DOHH2 (cell line): ENCODE results near the gene F13A1.

ENCODE experiments used
- H3F3A ChIP-seq: fragments of 200-600 bp; sonication (generic), shearing (Covaris generic); 2 replicates; pipeline ENCODE4 v1.6.0; 2016; ENCODE audit warnings: antibody characterized with exemption, mild to moderate bottlenecking; ENCODE audit not compliant: control insufficient read depth, insufficient read depth
- H3K27ac ChIP-seq: fragments of 200-600 bp; sonication (generic); 2 replicates; pipeline ENCODE4 v1.5.1; 2014; ENCODE audit warnings: low read depth, mild to moderate bottlenecking, low read length, moderate library complexity
- H3K27me3 ChIP-seq: fragments of 200-600 bp; sonication (generic); 2 replicates; pipeline ENCODE4 v1.6.1; 2014; ENCODE audit warnings: mild to moderate bottlenecking, low read length, mixed read lengths; ENCODE audit not compliant: control insufficient read depth
- H3K36me3 ChIP-seq: fragments of 200-600 bp; sonication (generic); 2 replicates; pipeline ENCODE4 v1.6.1; 2014; ENCODE audit warnings: mild to moderate bottlenecking, low read length, moderate library complexity, mixed read lengths; ENCODE audit not compliant: control insufficient read depth
- H3K4me1 ChIP-seq: fragments of 200-600 bp; sonication (generic); 2 replicates; pipeline ENCODE4 v1.6.1; 2014; ENCODE audit warnings: mild to moderate bottlenecking, low read length, mixed read lengths; ENCODE audit not compliant: control insufficient read depth
- H3K4me2 ChIP-seq: fragments of 200-600 bp; sonication (generic); 2 replicates; pipeline ENCODE4 v1.6.0; 2014; ENCODE audit warnings: mild to moderate bottlenecking, low read length, moderate library complexity
- H3K4me3 ChIP-seq: fragments of 200-600 bp; sonication (generic); 2 replicates; pipeline ENCODE4 v1.5.1; 2014; ENCODE audit warnings: mild to moderate bottlenecking, low read length, mixed read lengths
- H3K79me2 ChIP-seq: fragments of 200-600 bp; sonication (generic); 2 replicates; pipeline ENCODE4 v1.6.1; 2014; ENCODE audit warnings: mild to moderate bottlenecking, low read length, mixed read lengths; ENCODE audit not compliant: control insufficient read depth
- H3K9me2 ChIP-seq: fragments of 200-600 bp; sonication (generic); replicated peaks from 2 replicates; pipeline ENCODE4 v1.6.1; 2014; ENCODE audit warnings: mild to moderate bottlenecking, low read length, mixed read lengths; ENCODE audit not compliant: control insufficient read depth
- H3K9me3 ChIP-seq: fragments of 200-600 bp; sonication (generic); 2 replicates; pipeline ENCODE4 v1.6.1; 2014; ENCODE audit warnings: antibody characterized with exemption, low read length, mixed read lengths; ENCODE audit not compliant: control insufficient read depth, insufficient read depth
- H4K20me1 ChIP-seq: fragments of 200-600 bp; sonication (generic); 2 replicates; pipeline ENCODE4 v1.6.0; 2014; ENCODE audit warnings: low read depth, mild to moderate bottlenecking, antibody characterized with exemption, low read length, moderate library complexity; ENCODE audit not compliant: control insufficient read depth, insufficient read depth
- CTCF ChIP-seq: fragments of 200-600 bp; sonication (generic); IDR thresholded peaks from one replicate; pipeline ENCODE4 v1.5.1; 2014; ENCODE audit warnings: antibody characterized with exemption, mild to moderate bottlenecking, low read depth, low read length; ENCODE audit not compliant: poor library complexity, severe bottlenecking
- EZH2phosphoT487 ChIP-seq: fragments of 200-600 bp; sonication (generic); IDR thresholded peaks from 2 replicates; pipeline ENCODE4 v1.6.1; 2017; ENCODE audit warnings: borderline replicate concordance, mild to moderate bottlenecking, antibody characterized with exemption, low read length, moderate library complexity, mixed read lengths

Gene F13A1

GRCh38 chr6:6225885-6226529 is 94.5 kb downstream of the F13A1 start:
- Histone ChIP-seq H3K4me2 (no peak overlapping the region), H3K4me3 (no peak overlapping the region), H3K4me1 (peaks cover 8% of the 10 kb centered on the region; the same call in 1 of the 2 replicates), H3K79me2 (no peaks in the 10 kb centered on the region), H3F3A (no peaks in the 10 kb centered on the region), H3K27ac (no peak overlapping the region), H3K9me3 (no peaks in the 10 kb centered on the region), H3K27me3 (no peaks in the 10 kb centered on the region), H3K9me2 (no peaks in the 10 kb centered on the region), H3K36me3 (no peaks in the 10 kb centered on the region), H4K20me1 (no peaks in the 10 kb centered on the region)
- no peak for TF ChIP-seq CTCF
- TF ChIP-seq EZH2phosphoT487, result no peak

DNA sequence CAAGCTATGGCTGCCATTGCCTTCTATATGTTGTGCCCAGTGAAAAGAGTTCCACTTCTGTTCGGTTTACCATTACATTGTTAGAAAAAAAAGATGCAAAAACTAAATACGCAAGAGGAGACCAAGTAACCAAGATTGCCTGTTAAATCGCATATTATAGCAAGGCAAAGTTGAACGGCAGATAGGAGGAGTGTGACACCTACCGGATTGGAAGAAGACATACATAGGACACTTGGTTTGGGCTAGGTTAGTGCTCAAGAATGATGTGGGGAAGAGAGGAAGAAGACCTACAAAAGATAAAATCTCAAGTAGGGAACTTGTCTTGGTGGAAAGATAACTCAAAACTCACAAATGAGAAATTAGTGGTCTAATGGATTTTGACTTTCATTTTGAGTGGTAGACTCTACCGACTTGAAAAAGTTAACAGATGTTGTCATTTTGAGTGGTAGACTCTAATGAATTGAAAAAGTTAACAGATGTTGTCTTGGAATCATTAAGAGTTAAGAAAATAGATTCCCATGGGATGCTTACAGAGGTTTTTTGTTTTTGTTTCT is 95.5 kb downstream of the F13A1 start:
- no peaks in the 10 kb centered on the region for H3F3A ChIP-seq
- H3K79me2 ChIP-seq, result no peaks in the 10 kb centered on the region
- no peaks in the 10 kb centered on the region for H3K9me2 ChIP-seq
- H3K4me2 ChIP-seq, result no peak overlapping the region
- H3K9me3 ChIP-seq, result no peaks in the 10 kb centered on the region
- no peaks in the 10 kb centered on the region for H3K27me3 ChIP-seq
- peaks cover 2% of the 10 kb centered on the region; the same call in 1 of the 2 replicates for H3K4me1 ChIP-seq
- H3K27ac ChIP-seq, result no peak overlapping the region
- no peaks in the 10 kb centered on the region for H3K36me3 ChIP-seq
- no peaks in the 10 kb centered on the region for H4K20me1 ChIP-seq
- no peak overlapping the region for H3K4me3 ChIP-seq
- no peak for TF ChIP-seq EZH2phosphoT487
- no peak for TF ChIP-seq CTCF

GRCh38 chr6:6221787-6222535 is 98.5 kb downstream of the F13A1 start:
- H3K4me2 ChIP-seq, result no peak overlapping the region
- no peaks in the 10 kb centered on the region for H3K27me3 ChIP-seq

More at GRCh38 chr6:6221787-6222535, 98.5 kb downstream of the F13A1 start:
- Histone ChIP-seq H4K20me1 (no peaks in the 10 kb centered on the region), H3K27ac (no peak overlapping the region), H3F3A (no peaks in the 10 kb centered on the region), H3K4me1 (no peaks in the 10 kb centered on the region), H3K9me2 (no peaks in the 10 kb centered on the region), H3K36me3 (no peaks in the 10 kb centered on the region), H3K9me3 (no peaks in the 10 kb centered on the region), H3K79me2 (no peaks in the 10 kb centered on the region), H3K4me3 (no peak overlapping the region)
- TF ChIP-seq EZH2phosphoT487, result no peak
- peak; percentile 67 for TF ChIP-seq CTCF
